Caco-2 (cell line): ENCODE measurements around the gene SIGLEC9. TPM values are rescaled to one million over a fixed set of nuclear protein-coding genes. Genes with fewer than 3 reads are reported as not detected.

Experiments
- BruUV-seq: library from RNA; stranded (reverse); fragments of 400-500 nt; replicated peaks from 2 replicates; lab custom pipeline; 2021; lab: Mats Ljungman, UMichigan
- CTCF ChIA-PET: fragments of 300-600 bp; sonication (Branson Sonifier 250); formaldehyde crosslinking; loops from one replicate; lab custom pipeline; 2022; ENCODE audit warnings: antibody characterized with exemption; lab: Charles Lee
- POLR2A ChIA-PET: fragments of 300-600 bp; sonication (Branson Sonifier 250); formaldehyde crosslinking; loops from one replicate; lab custom pipeline; 2022; ENCODE audit warnings: antibody characterized with exemption; lab: Charles Lee
- DNase-seq, 2 experiments: peaks; one replicate each; pipeline versions ENCODE4 v3.0.0 to v3.0.0-alpha.2; 2020 to 2022
- H3K27me3 ChIP-seq: replicated peaks from 2 replicates; pipeline ENCODE4 v1.6.0; 2011; ENCODE audit warnings: low read length; ENCODE audit not compliant: control insufficient read depth, insufficient read depth
- H3K36me3 ChIP-seq: 2 replicates; pipeline ENCODE4 v1.5.1; 2011; ENCODE audit warnings: low read length; ENCODE audit not compliant: control insufficient read depth, insufficient read depth
- H3K4me1 ChIP-seq: fragments of 250-450 bp; sonication (Bioruptor Pico); 2 replicates; pipeline ENCODE4 v1.5.1; 2020; ENCODE audit warnings: mild to moderate bottlenecking
- H3K4me3 ChIP-seq: 2 replicates; pipeline ENCODE4 v1.5.1; 2011; ENCODE audit warnings: low read depth, mild to moderate bottlenecking, control low read depth, low read length
- H3K9me3 ChIP-seq: fragments of 250-450 bp; sonication (Bioruptor Pico); 2 replicates; pipeline ENCODE4 v1.5.1; 2020; ENCODE audit warnings: mild to moderate bottlenecking, moderate library complexity
- H3K27ac Mint-ChIP-seq: one replicate; pipeline ENCODE4 v1.8.0; 2022; ENCODE audit warnings: mixed read lengths; ENCODE audit not compliant: unreplicated experiment
- H3K27me3 Mint-ChIP-seq: one replicate; pipeline ENCODE4 v1.8.0; 2022; ENCODE audit warnings: mixed read lengths; ENCODE audit not compliant: insufficient read depth, unreplicated experiment
- H3K36me3 Mint-ChIP-seq: one replicate; pipeline ENCODE4 v1.8.0; 2022; ENCODE audit warnings: mild to moderate bottlenecking, mixed read lengths; ENCODE audit not compliant: insufficient read depth, unreplicated experiment
- H3K4me1 Mint-ChIP-seq: one replicate; pipeline ENCODE4 v1.8.0; 2022; ENCODE audit warnings: low read depth, mixed read lengths; ENCODE audit not compliant: unreplicated experiment
- H3K4me3 Mint-ChIP-seq: one replicate; pipeline ENCODE4 v1.8.0; 2022; ENCODE audit warnings: mild to moderate bottlenecking, moderate library complexity, mixed read lengths; ENCODE audit not compliant: unreplicated experiment
- H3K9me3 Mint-ChIP-seq: one replicate; pipeline ENCODE4 v1.8.0; 2022; ENCODE audit warnings: mixed read lengths; ENCODE audit not compliant: unreplicated experiment
- intact Hi-C: fragments of 100-400 bp; cut with micrococcal nuclease; formaldehyde crosslinking; loops from one replicate; pipeline ENCODE4 v1.10.0; 2022; ENCODE audit not compliant: unreplicated experiment
- total RNA-seq: library from RNA; stranded (reverse); gene quantifications from 2 replicates; pipeline ENCODE4 v1.2.3, GENCODE V29; 2022
- TF ChIP-seq, protein P1 (sequence below), 2 experiments: fragments of 200-600 bp in 1 of 2; IDR thresholded peaks; 1 replicate in 1 of 2; 2 replicates in 1 of 2; pipeline versions ENCODE4 v1.5.1 to v1.8.0; 2011 to 2022; ENCODE audit warnings: antibody characterized with exemption in 1 of 2, control low read depth in 1 of 2, inconsistent platforms in 1 of 2, low read depth in 1 of 2, low read length in 1 of 2, mild to moderate bottlenecking in 1 of 2, moderate library complexity in 1 of 2; ENCODE audit not compliant: insufficient read depth in 1 of 2, severe bottlenecking in 1 of 2, unreplicated experiment in 1 of 2

Gene SIGLEC9
- total RNA-seq, 1 experiment from 2014 or later = not detected

DNA sequence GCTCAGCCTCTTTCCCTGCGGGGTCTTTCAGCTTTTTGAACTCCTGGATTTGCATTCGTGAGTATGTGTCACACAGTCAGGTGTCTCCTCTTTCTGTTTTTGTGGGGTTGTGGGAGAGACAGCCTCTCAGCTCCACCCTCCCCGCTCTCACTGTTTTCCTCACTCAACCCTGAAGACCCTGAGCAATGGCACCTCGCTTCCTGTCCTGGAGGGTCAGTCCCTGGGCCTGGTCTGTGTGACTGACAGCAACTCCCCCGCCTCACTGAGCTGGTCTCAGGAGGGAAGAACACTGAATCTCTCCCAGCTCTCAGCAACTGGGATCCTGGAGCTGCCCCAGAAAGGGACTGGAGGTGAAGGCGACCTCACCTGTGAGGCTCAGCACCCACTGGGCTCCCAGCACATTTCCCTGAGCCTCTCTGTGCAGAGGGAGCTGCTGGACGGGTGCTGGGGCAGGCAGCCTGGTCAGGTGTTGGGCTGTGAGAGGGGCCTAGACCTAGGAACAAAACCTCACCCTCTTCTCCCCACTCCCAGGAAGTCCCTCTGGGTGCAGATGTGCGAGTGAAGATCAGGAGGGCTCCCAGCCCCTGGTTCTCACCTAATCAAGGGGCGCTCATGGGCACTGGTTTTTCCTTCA, 13.2 kb downstream of the SIGLEC9 start:
- intact Hi-C loops = no loop called here
- H3K36me3 ChIP-seq = no peaks in the 10 kb centered on the region
- Mint-ChIP-seq H3K9me3 (peaks cover 9% of the 10 kb centered on the region), H3K36me3 (no peaks in the 10 kb centered on the region), H3K4me1 (no peaks in the 10 kb centered on the region), H3K27me3 (peaks cover 30% of the 10 kb centered on the region), H3K27ac (no peak overlapping the region), H3K4me3 (no peak overlapping the region)
- TF ChIP-seq, protein P1, sequence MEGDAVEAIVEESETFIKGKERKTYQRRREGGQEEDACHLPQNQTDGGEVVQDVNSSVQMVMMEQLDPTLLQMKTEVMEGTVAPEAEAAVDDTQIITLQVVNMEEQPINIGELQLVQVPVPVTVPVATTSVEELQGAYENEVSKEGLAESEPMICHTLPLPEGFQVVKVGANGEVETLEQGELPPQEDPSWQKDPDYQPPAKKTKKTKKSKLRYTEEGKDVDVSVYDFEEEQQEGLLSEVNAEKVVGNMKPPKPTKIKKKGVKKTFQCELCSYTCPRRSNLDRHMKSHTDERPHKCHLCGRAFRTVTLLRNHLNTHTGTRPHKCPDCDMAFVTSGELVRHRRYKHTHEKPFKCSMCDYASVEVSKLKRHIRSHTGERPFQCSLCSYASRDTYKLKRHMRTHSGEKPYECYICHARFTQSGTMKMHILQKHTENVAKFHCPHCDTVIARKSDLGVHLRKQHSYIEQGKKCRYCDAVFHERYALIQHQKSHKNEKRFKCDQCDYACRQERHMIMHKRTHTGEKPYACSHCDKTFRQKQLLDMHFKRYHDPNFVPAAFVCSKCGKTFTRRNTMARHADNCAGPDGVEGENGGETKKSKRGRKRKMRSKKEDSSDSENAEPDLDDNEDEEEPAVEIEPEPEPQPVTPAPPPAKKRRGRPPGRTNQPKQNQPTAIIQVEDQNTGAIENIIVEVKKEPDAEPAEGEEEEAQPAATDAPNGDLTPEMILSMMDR (IDR thresholded peaks at IDR 0.05; ENCODE audit: insufficient read depth in 1 of 2, low read depth in 1 of 2, low read length in 1 of 2, severe bottlenecking in 1 of 2, unreplicated experiment in 1 of 2) = no peak
- no peak overlapping the region for H3K4me3 ChIP-seq
- no peaks in the 10 kb centered on the region for H3K4me1 ChIP-seq
- no peaks in the 10 kb centered on the region; the same call in 1 of the 2 replicates for H3K27me3 ChIP-seq
- CTCF ChIA-PET = no interaction called here
- BruUV-seq = no TSS peak
- no peak for DNase-seq
- 0 out of 2 replicates have a peak, but pooled peaks cover 4% of the 10 kb centered on the region for H3K9me3 ChIP-seq
- POLR2A ChIA-PET = no interaction called here

DNA sequence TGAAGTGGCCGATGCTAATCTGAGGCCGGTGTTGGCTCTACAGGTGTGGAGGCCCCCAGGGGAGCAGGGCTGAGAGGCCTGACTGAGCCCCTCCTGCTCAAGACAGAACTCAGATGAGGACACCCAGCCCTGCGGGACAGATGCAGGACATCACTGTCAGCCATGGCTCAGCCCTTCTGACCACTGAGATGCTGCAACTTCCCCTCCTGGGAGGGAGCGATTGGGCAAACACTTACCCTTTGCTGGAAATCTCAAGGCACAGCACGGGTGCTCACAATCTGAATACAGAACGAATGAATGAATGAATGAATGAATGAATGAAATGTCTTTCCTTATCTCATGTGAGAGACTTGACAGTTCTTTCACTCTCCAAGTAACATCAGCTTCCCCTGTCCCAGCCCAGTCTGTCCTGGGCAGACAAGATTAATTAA, 13.9 kb downstream of the SIGLEC9 start:
- CTCF ChIA-PET = no interaction called here
- no TSS peak for BruUV-seq

DNA sequence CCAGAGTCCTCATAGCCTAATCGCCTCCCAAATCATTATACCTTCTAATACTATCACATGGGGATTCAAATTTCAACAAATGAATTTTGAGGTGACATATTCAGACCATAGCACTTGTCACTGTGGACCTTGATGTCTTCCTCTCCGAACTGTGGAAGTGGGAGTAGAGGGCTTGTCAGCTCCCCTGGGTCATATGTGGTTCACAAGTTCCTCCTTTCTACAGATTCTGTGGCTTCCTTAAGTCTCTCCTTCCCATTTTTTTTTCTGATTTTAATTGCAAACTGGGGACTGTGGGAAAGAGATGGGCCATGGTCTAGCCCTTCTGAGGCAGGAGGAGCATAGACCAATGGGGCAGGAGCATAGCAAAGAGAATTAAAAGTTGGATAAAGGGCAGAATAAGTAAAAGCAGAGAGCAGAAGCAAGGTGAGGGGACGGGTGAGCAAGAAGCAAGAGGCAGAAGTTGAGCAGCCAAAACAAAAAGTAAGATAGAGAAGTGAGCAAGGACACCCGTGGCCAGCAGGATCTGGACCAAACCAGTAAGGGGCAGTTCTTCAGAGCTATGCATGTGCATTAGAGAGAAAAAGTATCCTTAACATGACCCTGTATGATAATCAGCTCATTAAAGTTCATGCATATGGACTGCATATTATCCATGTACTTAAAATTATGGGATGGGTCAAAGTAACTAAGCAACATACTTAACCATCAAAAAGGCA, 14.8 kb downstream of the SIGLEC9 start:
- Mint-ChIP-seq H3K9me3 (peaks cover 7% of the 10 kb centered on the region), H3K4me1 (no peaks in the 10 kb centered on the region), H3K27me3 (peaks cover 33% of the 10 kb centered on the region), H3K4me3 (no peak overlapping the region), H3K27ac (no peak overlapping the region), H3K36me3 (no peaks in the 10 kb centered on the region)
- H3K9me3 ChIP-seq = 0 out of 2 replicates have a peak, but pooled peaks cover 4% of the 10 kb centered on the region
- TF ChIP-seq, protein P1 (IDR thresholded peaks at IDR 0.05; ENCODE audit: insufficient read depth in 1 of 2, low read depth in 1 of 2, low read length in 1 of 2, severe bottlenecking in 1 of 2, unreplicated experiment in 1 of 2) = no peak
- ChIA-PET CTCF (no interaction called here), POLR2A (no interaction called here)
- no peaks in the 10 kb centered on the region; the same call in 1 of the 2 replicates for H3K27me3 ChIP-seq
- DNase-seq = no peak
- H3K4me1 ChIP-seq = no peaks in the 10 kb centered on the region
- H3K36me3 ChIP-seq = no peaks in the 10 kb centered on the region
- BruUV-seq = no TSS peak
- no peak overlapping the region for H3K4me3 ChIP-seq
- intact Hi-C loops = no loop called here

More for the DNA sequence above, 13.9 kb downstream of the SIGLEC9 start:
- TF ChIP-seq, protein P1 (IDR thresholded peaks at IDR 0.05; ENCODE audit: insufficient read depth in 1 of 2, low read depth in 1 of 2, low read length in 1 of 2, severe bottlenecking in 1 of 2, unreplicated experiment in 1 of 2) = no peak
- POLR2A ChIA-PET = no interaction called here
- H3K9me3 Mint-ChIP-seq = peaks cover 9% of the 10 kb centered on the region
- H3K36me3 Mint-ChIP-seq = no peaks in the 10 kb centered on the region
- no peak overlapping the region for H3K27ac Mint-ChIP-seq
- H3K4me1 ChIP-seq = no peaks in the 10 kb centered on the region
- no peaks in the 10 kb centered on the region for H3K36me3 ChIP-seq
- H3K4me1 Mint-ChIP-seq = no peaks in the 10 kb centered on the region
- peaks cover 30% of the 10 kb centered on the region for H3K27me3 Mint-ChIP-seq
- H3K9me3 ChIP-seq = 0 out of 2 replicates have a peak, but pooled peaks cover 4% of the 10 kb centered on the region
- DNase-seq = no peak
- H3K27me3 ChIP-seq = no peaks in the 10 kb centered on the region; the same call in 1 of the 2 replicates
- no peak overlapping the region for H3K4me3 Mint-ChIP-seq
- H3K4me3 ChIP-seq = no peak overlapping the region
- intact Hi-C loops = no loop called here
